Right lobe of liver (tissue), 4 donors: ENCODE data around the gene TRAPPC12.

Source experiments
- CTCF ChIP-seq, 4 donors: fragments of 200-600 bp in 3 of 4; fragments of 450-650 bp in 1 of 4; IDR thresholded peaks; one replicate each; pipeline versions ENCODE4 v1.5.1 to v1.8.0; 2016 to 2022; ENCODE audit warnings: antibody characterized with exemption in 4 of 4, mild to moderate bottlenecking in 2 of 4
- POLR2A ChIP-seq: fragments of 450-650 bp; IDR thresholded peaks from one replicate; pipeline ENCODE4 v1.6.1; 2017; ENCODE audit warnings: antibody characterized with exemption, mild to moderate bottlenecking
- donor health status: DM: no; HTN: no; CAD: no.
- donor health status: DM: no; HTN: no; CAD: no.
- donor health status: DM: no; HTN: yes; CAD: no.

- no peak for TF ChIP-seq CTCF (IDR thresholded peaks at IDR 0.05)
- TF ChIP-seq POLR2A: no peak
Observed at GRCh38 chr2:3405307-3405706, 25.8 kb downstream of the TRAPPC12 start.
